ENCODE measurements around the gene CWF19L1.
"Not testable (repeated sequence)": the region's sequence is repeated elsewhere in the genome, so short reads cannot be mapped to it uniquely, and the experiment has no call there.

CWF19L1 gene

GRCh38 chr10:100267239-100268104 is at the start of gene CWF19L1:
TSS of gene CWF19L1 (minus strand) at chr10:100267638. CDS start at chr10:100267593, 45 bp downstream.
- in situ Hi-C loops (cut with HindIII; ENCODE audit: low sequenced_read_pairs), result no loop called here

GRCh38 chr10:100315615-100316014 is 48.2 kb upstream of the CWF19L1 start:
- in situ Hi-C loops (cut with HindIII; ENCODE audit: low sequenced_read_pairs), result no loop called here

DNA sequence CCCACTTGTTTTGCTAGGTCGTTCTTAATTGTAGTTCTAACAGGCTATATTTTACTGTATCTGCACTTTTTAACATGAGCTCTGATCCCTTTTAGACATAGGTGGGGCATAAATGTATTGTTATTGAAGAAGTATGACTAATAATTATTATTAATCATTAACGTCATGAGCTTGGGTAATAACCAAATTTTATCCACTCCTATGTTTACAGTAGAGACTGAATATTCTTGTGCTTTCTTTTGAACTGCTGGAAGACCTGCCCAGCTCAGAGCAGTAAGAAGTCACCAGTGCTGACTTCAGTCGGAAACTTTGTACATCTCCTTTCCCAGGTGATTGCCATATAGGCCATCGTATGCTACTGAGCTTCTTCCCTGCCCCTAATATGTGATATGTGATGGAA is 43.9 kb upstream of the CWF19L1 start:
- in situ Hi-C loops (cut with HindIII; ENCODE audit: low sequenced_read_pairs), result no loop called here

DNA sequence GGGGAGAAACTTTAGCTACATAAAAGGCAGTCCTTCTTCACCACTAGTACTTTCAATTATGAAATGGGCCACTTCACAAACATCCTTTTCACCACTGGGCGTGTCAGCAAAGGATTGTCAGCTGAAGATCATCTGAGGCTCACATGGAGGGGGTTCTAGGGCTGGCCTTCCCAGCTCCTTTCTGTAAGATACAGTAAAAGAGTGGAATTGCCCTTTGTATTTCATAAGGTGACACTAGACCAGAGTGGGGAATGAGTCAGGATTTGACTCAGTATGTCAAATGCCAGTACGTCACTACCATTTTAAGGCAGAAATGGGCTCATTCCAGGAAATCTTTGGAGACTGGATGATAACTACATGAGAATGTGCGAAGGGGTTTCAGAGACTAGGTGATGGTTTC is 40.2 kb upstream of the CWF19L1 start:
- in situ Hi-C loops (cut with HindIII; ENCODE audit: low sequenced_read_pairs), result no loop called here

DNA sequence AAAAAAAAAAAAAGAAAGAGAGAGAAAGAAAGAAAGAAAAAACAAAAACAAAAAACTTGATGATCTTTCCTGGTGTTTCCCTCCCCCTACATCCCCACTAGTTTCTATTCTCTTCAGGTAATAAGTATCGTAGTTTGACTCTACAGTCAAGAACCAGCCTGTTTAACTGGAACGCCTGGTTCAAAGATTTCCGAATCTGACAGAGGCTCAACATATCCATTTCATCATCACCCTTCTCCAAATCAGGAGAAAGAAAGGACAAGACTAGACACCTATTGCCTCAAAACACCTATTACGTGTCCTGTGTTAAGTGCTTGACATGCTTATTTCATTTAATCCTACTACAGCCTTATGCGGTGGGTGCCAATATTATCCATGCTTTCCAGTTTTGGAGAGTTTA is 39.4 kb upstream of the CWF19L1 start:
- in situ Hi-C loops (cut with HindIII; ENCODE audit: low sequenced_read_pairs), result no loop called here

- in situ Hi-C loops (cut with HindIII; ENCODE audit: low sequenced_read_pairs), result no loop called here
Measured at GRCh38 chr10:100304414-100304813, 37.0 kb upstream of the CWF19L1 start.

DNA sequence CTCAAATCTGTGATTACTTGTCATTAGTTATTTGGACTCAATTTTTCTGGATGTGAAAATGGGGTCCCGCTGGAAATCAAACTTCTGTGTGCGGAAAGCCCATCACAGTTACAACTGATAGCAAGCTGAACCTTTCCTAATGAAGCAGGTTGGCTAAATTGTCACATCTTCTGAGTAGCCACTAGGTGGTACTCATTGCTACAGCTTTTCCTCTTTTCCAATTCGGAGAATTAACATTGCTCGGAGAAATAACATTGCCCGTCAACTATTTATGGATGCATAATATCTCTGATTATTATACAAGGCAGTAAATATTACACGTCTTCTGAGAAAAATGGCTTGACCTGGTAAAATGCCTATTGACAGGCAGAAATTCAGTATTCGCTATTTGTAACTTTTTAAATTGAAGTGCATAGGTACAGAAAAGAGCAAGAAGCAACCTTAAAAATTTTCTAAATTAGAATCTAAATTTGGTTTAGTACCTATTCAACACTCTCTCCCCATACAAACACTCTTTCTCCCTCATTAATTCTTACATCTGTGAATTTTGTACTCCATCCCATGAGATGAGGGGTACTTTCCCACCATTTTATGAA is 36.4 kb upstream of the CWF19L1 start:
- in situ Hi-C loops (cut with HindIII; ENCODE audit: low sequenced_read_pairs), result no loop called here

- in situ Hi-C loops (cut with HindIII; ENCODE audit: low sequenced_read_pairs), result not testable (repeated sequence)
Measured at GRCh38 chr10:100301123-100301522, 33.7 kb upstream of the CWF19L1 start.

DNA sequence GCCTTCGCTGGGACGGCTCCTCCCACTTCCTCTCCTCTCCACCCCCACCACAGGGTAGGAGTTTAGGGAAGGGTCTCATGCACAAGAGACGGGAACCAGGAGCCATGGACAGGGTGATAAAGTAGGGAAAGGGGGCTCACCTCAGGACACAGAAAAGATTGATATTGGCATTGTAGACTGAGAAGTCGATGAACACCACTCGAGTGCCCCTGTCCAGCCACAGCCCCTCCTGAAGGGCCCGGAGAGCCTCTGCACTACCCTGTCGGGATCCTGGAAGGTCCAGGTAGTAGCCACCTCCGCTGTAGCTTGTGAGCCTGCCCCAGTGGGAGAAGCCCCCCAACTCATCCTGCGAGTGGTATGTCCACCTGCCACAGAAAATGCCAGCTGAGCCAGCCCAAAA is 29.8 kb upstream of the CWF19L1 start:
- in situ Hi-C loops (cut with HindIII; ENCODE audit: low sequenced_read_pairs), result no loop called here

DNA sequence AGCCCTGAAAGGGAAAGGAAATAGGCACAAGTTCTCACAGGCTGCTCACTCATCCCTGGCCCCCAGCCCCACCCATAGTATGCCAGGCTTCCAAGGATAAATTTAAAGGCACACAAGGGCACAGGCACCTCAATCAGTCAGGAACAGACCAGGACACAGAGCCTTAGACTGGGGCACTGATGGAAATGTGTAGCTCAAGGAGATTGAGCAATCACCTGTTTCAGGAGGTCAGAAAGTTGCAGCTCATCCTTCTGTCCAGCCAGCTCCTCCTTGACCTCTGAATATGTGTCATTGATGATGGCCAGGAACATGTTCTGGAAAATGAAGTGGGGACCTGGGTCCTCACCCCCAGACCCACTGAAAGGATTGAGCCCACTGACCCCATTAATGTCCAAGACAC is 25.6 kb upstream of the CWF19L1 start:
- in situ Hi-C loops (cut with HindIII; ENCODE audit: low sequenced_read_pairs), result no loop called here

DNA sequence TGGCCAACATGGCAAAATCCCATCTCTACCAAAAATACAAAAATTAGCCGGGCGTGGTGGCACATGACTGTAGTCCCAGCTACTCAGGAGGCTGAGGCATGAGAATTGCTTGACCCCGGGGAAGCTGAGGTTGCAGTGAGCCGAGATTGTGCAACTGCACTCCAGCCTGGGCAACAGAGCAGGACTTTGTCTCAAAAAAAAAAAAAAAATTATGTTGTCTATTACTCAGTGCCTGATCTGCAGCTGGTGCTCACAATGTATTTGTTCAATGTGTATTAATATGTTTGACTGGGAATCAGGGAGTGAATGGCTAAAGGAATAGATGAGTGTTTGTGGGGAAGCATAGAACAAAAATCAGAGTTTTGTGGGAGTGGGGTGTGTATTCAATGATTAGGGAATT is 24.9 kb upstream of the CWF19L1 start:
- in situ Hi-C loops (cut with HindIII; ENCODE audit: low sequenced_read_pairs), result not testable (repeated sequence)

DNA sequence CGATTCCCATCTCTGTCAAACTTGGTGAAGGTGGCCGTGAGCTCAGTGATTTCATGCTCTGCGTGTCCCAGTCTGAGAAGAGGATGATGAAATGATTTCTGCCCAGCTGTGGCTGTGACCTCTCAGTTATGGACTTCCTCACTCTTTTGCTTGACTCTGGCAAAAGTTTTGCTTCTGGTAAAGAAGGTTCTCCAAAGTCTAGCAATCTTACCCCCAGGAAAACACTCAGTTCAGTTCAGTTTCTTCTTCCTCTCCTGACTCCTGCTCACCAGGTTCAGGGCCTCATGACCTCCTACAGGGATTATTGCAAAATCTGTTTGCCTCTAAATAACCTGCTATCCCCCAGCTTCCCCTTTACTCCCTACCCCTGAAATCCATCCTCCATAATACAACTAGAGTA is 23.9 kb upstream of the CWF19L1 start:
- in situ Hi-C loops (cut with HindIII; ENCODE audit: low sequenced_read_pairs), result no loop called here

DNA sequence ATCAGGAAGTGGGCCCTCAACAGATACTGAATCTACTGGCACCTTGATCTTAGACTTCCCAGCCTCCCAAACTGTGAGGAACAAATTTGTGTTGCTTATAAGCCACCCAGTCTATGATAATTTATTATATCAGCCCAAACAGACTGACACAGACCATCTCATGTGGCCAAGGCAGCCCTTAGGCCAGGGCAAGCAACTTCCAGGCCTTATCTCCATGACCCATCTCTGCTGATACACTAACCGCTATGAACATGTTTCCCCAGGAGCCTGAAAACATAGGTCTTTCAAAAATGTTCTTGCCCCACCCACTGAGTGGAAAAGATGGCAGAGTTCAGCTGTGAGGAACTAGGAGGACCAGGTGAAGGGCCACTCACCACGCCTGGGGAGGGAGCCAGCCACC is 22.2 kb upstream of the CWF19L1 start:
- in situ Hi-C loops (cut with HindIII; ENCODE audit: low sequenced_read_pairs), result no loop called here

DNA sequence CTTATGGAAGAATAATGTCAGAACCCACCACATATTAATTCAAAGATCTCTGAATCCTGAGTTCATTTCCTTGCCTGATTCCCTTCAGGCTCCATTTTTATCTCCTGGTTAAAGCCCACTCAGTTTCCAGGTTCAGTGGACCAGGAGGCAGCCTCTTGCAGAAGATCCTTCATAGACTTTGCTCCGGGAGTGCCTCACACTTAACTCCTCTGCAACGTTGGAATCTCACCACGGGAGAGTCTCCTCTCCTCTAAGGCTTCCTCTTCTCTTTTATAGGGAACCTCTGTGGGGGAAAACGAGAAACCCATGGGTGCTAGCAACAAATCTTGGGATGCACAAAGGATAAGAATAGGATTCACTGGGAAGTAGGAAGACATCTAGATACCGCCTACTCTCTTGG is 20.8 kb upstream of the CWF19L1 start:
- in situ Hi-C loops (cut with HindIII; ENCODE audit: low sequenced_read_pairs), result no loop called here

- in situ Hi-C loops (cut with HindIII; ENCODE audit: low sequenced_read_pairs), result no loop called here
Measured at GRCh38 chr10:100287756-100288155, 20.3 kb upstream of the CWF19L1 start.

GRCh38 chr10:100286051-100287033 is 18.9 kb upstream of the CWF19L1 start, which contains the start of gene BLOC1S2:
TSS of gene BLOC1S2 (minus strand) at chr10:100286680. CDS start at chr10:100286659, 21 bp downstream.
- in situ Hi-C loops (cut with HindIII; ENCODE audit: low sequenced_read_pairs), result no loop called here

- in situ Hi-C loops (cut with HindIII; ENCODE audit: low sequenced_read_pairs), result not testable (repeated sequence)
Measured at GRCh38 chr10:100285326-100285725, 17.9 kb upstream of the CWF19L1 start.

GRCh38 chr10:100282907-100283306 is 15.5 kb upstream of the CWF19L1 start:
- in situ Hi-C loops (cut with HindIII; ENCODE audit: low sequenced_read_pairs), result no loop called here

GRCh38 chr10:100276971-100277370 is 9.5 kb upstream of the CWF19L1 start:
- in situ Hi-C loops (cut with HindIII; ENCODE audit: low sequenced_read_pairs), result not testable (repeated sequence)

GRCh38 chr10:100265821-100266485 is 1.5 kb downstream of the CWF19L1 start:
- in situ Hi-C loops (cut with HindIII; ENCODE audit: low sequenced_read_pairs), result no loop called here

DNA sequence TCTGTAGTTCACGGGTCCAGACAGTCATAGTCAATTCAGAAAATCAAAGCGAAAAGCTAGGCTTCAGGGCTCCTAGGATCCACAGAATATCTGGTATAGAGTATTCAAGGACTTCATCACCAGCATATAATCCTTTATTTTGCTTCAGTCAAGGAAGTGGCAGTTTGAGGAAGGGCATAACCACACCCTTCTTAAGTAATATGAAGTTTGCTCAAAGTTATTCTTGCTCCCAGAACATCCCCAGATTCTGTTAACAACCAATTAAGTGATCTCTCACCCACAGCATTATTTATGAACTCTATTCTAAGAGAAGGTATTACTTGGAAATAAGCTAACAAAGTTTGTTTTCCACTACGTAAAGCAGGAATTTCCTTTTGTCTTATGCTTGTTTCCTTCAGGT is 13.2 kb downstream of the CWF19L1 start:
- in situ Hi-C loops (cut with HindIII; ENCODE audit: low sequenced_read_pairs), result no loop called here

All from DLD1 (cell line).